Spleen (tissue), 11 donors: ENCODE data around the gene ZNF275. TPM values are rescaled to one million over a fixed set of nuclear protein-coding genes. Genes with fewer than 3 reads are reported as not detected.

Experiments used
- DNase-seq: peaks from one replicate; pipeline ENCODE4 v3.0.0-alpha.2; 2020
- H3K27ac ChIP-seq, 8 donors: fragments of 200-600 bp; sonication (generic) in 7 of 8; 1 replicate in 4 of 8; 2 replicates in 4 of 8; pipeline versions ENCODE4 v1.5.0 to v1.8.0; 2016 to 2021; ENCODE audit warnings: inconsistent platforms in 4 of 8, mild to moderate bottlenecking in 4 of 8, moderate library complexity in 1 of 8
- H3K27me3 ChIP-seq, 7 donors: fragments of 200-600 bp; sonication (generic) in 6 of 7; replicated peaks in 1 of 7; 1 replicate in 4 of 7; 2 replicates in 3 of 7; pipeline versions ENCODE4 v1.5.0 to v1.8.0; 2016 to 2021; ENCODE audit warnings: inconsistent platforms in 3 of 7, mild to moderate bottlenecking in 1 of 7
- H3K36me3 ChIP-seq, 6 donors: fragments of 200-600 bp; sonication (generic) in 5 of 6; 1 replicate in 4 of 6; 2 replicates in 2 of 6; pipeline versions ENCODE4 v1.5.0 to v1.8.0; 2016 to 2021; ENCODE audit warnings: inconsistent platforms in 2 of 6
- H3K4me1 ChIP-seq, 6 donors: fragments of 200-600 bp; sonication (generic) in 5 of 6; 1 replicate in 3 of 6; 2 replicates in 3 of 6; pipeline versions ENCODE4 v1.5.0 to v1.8.0; 2016 to 2021; ENCODE audit warnings: inconsistent platforms in 3 of 6
- H3K4me3 ChIP-seq, 8 donors: fragments of 200-600 bp; sonication (generic) in 7 of 8; 1 replicate in 4 of 8; 2 replicates in 4 of 8; pipeline versions ENCODE4 v1.5.0 to v1.8.0; 2016 to 2021; ENCODE audit warnings: inconsistent platforms in 4 of 8, mild to moderate bottlenecking in 4 of 8, moderate library complexity in 2 of 8
- H3K9me3 ChIP-seq, 8 donors: fragments of 200-600 bp; sonication (generic) in 7 of 8; 1 replicate in 4 of 8; 2 replicates in 4 of 8; pipeline versions ENCODE4 v1.5.0 to v1.8.0; 2016 to 2021; ENCODE audit warnings: inconsistent platforms in 4 of 8
- POLR2A ChIP-seq, 3 donors: fragments of 450-650 bp; IDR thresholded peaks; one replicate each; pipeline ENCODE4 v1.5.1; 2017; ENCODE audit warnings: antibody characterized with exemption in 3 of 3, mild to moderate bottlenecking in 1 of 3
- POLR2AphosphoS5 ChIP-seq, 3 donors: sonication (generic); formaldehyde crosslinking; IDR thresholded peaks; one replicate each; pipeline ENCODE4 v1.5.1; 2017; ENCODE audit warnings: antibody characterized with exemption in 3 of 3
- WGBS, 5 donors: extraction: QIAGEN DNeasy Blood & Tissue Kit in 3 of 5; methylation state at CpG; one replicate each; pipeline versions ENCODE4 v1.1.5 to v1.1.7; 2013 to 2018; 5-methylcytosine and 5-hydroxymethylcytosine counted together
- intact Hi-C: fragments of 100-400 bp; cut with DNase I; formaldehyde crosslinking; loops from one replicate; pipeline ENCODE4 v1.15.0; 2023; ENCODE audit warnings: low total_unique reads
- polyA plus RNA-seq, 3 donors: library from polyadenylated mRNA; stranded (reverse); fragments of 200-250 nt; gene quantifications; one replicate each; pipeline ENCODE4 v1.2.1, GENCODE V29; 2013
- total RNA-seq, 7 donors: library from RNA; depleted of rRNA in 3 of 7; stranded (reverse); fragments of >200 nt in 3 of 7; fragmentation: NEBNext Ultra II Directional in 4 of 7; extraction: Animal tissue kit (Norgen Biotek cat#: 25700) in 4 of 7; gene quantifications; one replicate each; pipeline versions ENCODE4 v1.1.0 to v1.2.1, GENCODE V29; 2016 to 2021
- TF ChIP-seq, protein P1 (sequence below), 11 experiments: fragments of 200-600 bp in 7 of 11; fragments of 450-650 bp in 4 of 11; sonication (generic) in 4 of 11; IDR thresholded peaks in 8 of 11; conservative IDR thresholded peaks in 3 of 11; 1 replicate in 7 of 11; 2 replicates in 4 of 11; pipeline versions ENCODE4 v1.4.0 to v1.8.0; 2016 to 2021; ENCODE audit warnings: antibody characterized with exemption in 11 of 11, inconsistent platforms in 4 of 11, mild to moderate bottlenecking in 1 of 11
- donor health status: healthy with polysubstance abuse.
- donor health status: DM: no; HTN: no; CAD: no; lungs with moderate emphysema.
- donor health status: DM: no; HTN: no; CAD: no.
- donor health status: Bipolar disorder and iron deficiency.
- donor health status: healthy.
- donor health status: DM: no; HTN: no; CAD: no.
- donor health status: DM: yes; HTN: yes; CAD: no.

ZNF275 gene
- total and polyA plus RNA-seq, 10 donors: 2.9 to 33.8 (median 22.8) TPM

GRCh38 chrX:153353416-153353815 lies 19.5 kb downstream of the ZNF275 start:
- Histone ChIP-seq H3K9me3 (peaks cover 0 to 24% (median 8%) of the 10 kb centered on the region in 8 donors), H3K27me3 (no peaks in the 10 kb centered on the region), H3K4me1 (no peaks in the 10 kb centered on the region), H3K27ac (no peak overlapping the region), H3K4me3 (no peak overlapping the region), H3K36me3 (peaks cover 0 to 22% (median 7%) of the 10 kb centered on the region in 6 donors)
- TF ChIP-seq, protein P1, sequence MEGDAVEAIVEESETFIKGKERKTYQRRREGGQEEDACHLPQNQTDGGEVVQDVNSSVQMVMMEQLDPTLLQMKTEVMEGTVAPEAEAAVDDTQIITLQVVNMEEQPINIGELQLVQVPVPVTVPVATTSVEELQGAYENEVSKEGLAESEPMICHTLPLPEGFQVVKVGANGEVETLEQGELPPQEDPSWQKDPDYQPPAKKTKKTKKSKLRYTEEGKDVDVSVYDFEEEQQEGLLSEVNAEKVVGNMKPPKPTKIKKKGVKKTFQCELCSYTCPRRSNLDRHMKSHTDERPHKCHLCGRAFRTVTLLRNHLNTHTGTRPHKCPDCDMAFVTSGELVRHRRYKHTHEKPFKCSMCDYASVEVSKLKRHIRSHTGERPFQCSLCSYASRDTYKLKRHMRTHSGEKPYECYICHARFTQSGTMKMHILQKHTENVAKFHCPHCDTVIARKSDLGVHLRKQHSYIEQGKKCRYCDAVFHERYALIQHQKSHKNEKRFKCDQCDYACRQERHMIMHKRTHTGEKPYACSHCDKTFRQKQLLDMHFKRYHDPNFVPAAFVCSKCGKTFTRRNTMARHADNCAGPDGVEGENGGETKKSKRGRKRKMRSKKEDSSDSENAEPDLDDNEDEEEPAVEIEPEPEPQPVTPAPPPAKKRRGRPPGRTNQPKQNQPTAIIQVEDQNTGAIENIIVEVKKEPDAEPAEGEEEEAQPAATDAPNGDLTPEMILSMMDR (IDR thresholded peaks at IDR 0.05 in 8 of 11, conservative IDR thresholded peaks at IDR 0.05 in 3 of 11): no peak
- TF ChIP-seq POLR2A (IDR thresholded peaks at IDR 0.05): no peak
- TF ChIP-seq POLR2AphosphoS5 (IDR thresholded peaks at IDR 0.05): no peak
- intact Hi-C loops: no loop called here
- no peak for DNase-seq
- 69 to 93% (median 75%) methylated on average over 5 to 12 of the region's 12 CpGs for WGBS, 5 donors

GRCh38 chrX:153357877-153358276 lies 23.9 kb downstream of the ZNF275 start:
- no peak for DNase-seq
- H3K27me3 ChIP-seq: no peaks in the 10 kb centered on the region
- intact Hi-C loops: no loop called here
- no peaks in the 10 kb centered on the region for H3K36me3 ChIP-seq
- no peak overlapping the region for H3K27ac ChIP-seq
- H3K9me3 ChIP-seq: peaks cover 0 to 38% (median 16%) of the 10 kb centered on the region in 8 donors
- TF ChIP-seq, protein P1 (IDR thresholded peaks at IDR 0.05 in 8 of 11, conservative IDR thresholded peaks at IDR 0.05 in 3 of 11): no peak
- no peak for TF ChIP-seq POLR2AphosphoS5 (IDR thresholded peaks at IDR 0.05)
- TF ChIP-seq POLR2A (IDR thresholded peaks at IDR 0.05): no peak
- no peak overlapping the region for H3K4me3 ChIP-seq
- 73 to 90% (median 87%) methylated on average over 1 of the region's 1 CpG; no CpG with 5 or more reads in 1 of the 5 donors for WGBS, 5 donors
- H3K4me1 ChIP-seq: no peaks in the 10 kb centered on the region

DNA sequence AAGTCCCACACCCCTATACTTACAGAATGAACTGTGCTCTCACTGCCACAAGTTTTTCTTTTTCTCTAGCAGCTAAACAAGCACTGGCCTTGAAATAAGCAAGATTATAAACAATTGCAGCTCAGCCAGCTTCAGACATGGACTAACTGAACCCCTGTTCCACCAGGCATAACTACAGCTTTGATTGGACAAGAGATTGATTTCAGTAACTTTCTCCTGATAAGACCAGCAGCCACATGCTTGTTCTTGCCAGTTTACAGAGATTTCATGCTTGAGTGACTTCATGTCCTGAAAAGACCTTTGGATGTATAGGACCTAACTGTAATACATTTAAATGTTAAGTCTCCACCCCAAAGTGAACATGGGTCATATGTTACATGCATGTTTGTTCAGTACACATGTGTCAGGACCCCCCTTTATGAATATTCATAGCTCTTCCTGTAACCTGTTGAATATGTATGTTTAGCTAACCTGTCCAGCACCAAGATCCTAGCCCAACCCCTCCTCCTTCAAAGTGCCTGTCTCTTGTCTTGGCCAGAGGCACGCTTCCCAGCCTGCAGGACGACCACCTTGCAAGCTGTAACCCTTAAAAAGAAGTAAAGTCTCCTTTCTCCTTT lies 27.9 kb downstream of the ZNF275 start:
- no peak for TF ChIP-seq POLR2AphosphoS5 (IDR thresholded peaks at IDR 0.05)
- no peak for TF ChIP-seq POLR2A (IDR thresholded peaks at IDR 0.05)
- TF ChIP-seq, protein P1 (IDR thresholded peaks at IDR 0.05 in 8 of 11, conservative IDR thresholded peaks at IDR 0.05 in 3 of 11): no peak
- Histone ChIP-seq H3K4me3 (no peak overlapping the region), H3K36me3 (no peaks in the 10 kb centered on the region), H3K9me3 (peaks cover 0 to 28% (median 16%) of the 10 kb centered on the region in 8 donors), H3K27me3 (peaks cover 0 to 3% (median 0%) of the 10 kb centered on the region in 7 donors), H3K4me1 (no peaks in the 10 kb centered on the region), H3K27ac (no peak overlapping the region)
- DNase-seq: no peak
- intact Hi-C loops: no loop called here
- WGBS, 5 donors: 26 to 90% (median 54%) methylated on average over 2 of the region's 2 CpGs

- DNase-seq: no peak
- Histone ChIP-seq H3K4me3 (no peak overlapping the region), H3K9me3 (no peaks in the 10 kb centered on the region), H3K27me3 (peaks cover 0 to 6% (median 2%) of the 10 kb centered on the region in 7 donors), H3K36me3 (no peaks in the 10 kb centered on the region), H3K4me1 (no peaks in the 10 kb centered on the region), H3K27ac (no peak overlapping the region)
- intact Hi-C loops: no loop called here
- 65 to 88% (median 77%) methylated on average over 4 of the region's 4 CpGs for WGBS, 5 donors
- no peak for TF ChIP-seq POLR2A (IDR thresholded peaks at IDR 0.05)
- TF ChIP-seq POLR2AphosphoS5 (IDR thresholded peaks at IDR 0.05): no peak
- TF ChIP-seq, protein P1 (IDR thresholded peaks at IDR 0.05 in 8 of 11, conservative IDR thresholded peaks at IDR 0.05 in 3 of 11): no peak
Observed at GRCh38 chrX:153365670-153366069, 31.7 kb downstream of the ZNF275 start.
